ENCODE results near the gene TPX2.

DNA sequence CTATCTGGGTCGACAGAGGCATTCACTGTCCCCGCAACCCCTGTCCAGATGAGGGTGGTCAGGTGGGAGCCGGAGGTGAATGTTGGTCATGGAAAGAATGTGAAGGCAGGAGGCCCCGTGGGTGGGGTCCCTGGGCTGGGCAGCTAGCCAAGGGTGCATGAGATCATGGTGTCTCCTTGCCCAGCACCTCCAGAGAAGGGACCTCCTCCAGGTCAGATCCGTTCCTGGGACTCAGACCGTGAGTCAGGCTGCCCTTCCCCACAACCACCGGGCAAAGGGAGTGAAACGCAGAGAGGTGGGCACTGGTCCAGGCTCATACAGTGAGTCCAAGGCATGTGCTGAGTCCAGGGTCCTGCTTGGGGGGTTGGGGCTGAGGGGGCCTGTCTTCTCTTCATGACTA, 102.8 kb downstream of the TPX2 start:
- TF ChIP-seq CTCF (IDR thresholded peaks at IDR 0.05) (no peak), POLR2A (IDR thresholded peaks at IDR 0.05) (no peak)

All from Peyer's patch (tissue), 4 donors.